DND-41 (cell line): Measurements from ENCODE around the gene GATA3.
A peak's percentile ranks its signal among the peaks of the same experiment; 100 is the strongest.

Experiments used
- ATAC-seq: fragments of 200-7000 bp; cut with Tn5 transposase; 3 replicates; pipeline ENCODE4 v1.9.1; 2021; ENCODE audit warnings: low read depth; ENCODE audit not compliant: insufficient read depth
- DNase-seq: peaks from one replicate; pipeline ENCODE4 v3.0.0-alpha.2; 2020
- H2AFZ ChIP-seq: 2 replicates; pipeline ENCODE4 v1.6.0; 2012; ENCODE audit warnings: low read depth, low read length
- H3K27ac ChIP-seq: 2 replicates; pipeline ENCODE4 v1.5.1; 2012; ENCODE audit warnings: low read length, inconsistent platforms
- H3K27me3 ChIP-seq: fragments of 200-600 bp; sonication (generic); 2 replicates; pipeline ENCODE4 v1.6.0; 2012; ENCODE audit warnings: low read length, mild to moderate bottlenecking, inconsistent platforms; ENCODE audit not compliant: insufficient read depth, poor library complexity
- H3K36me3 ChIP-seq: 2 replicates; pipeline ENCODE4 v1.5.1; 2012; ENCODE audit warnings: low read length, inconsistent platforms; ENCODE audit not compliant: insufficient read depth
- H3K4me1 ChIP-seq: 2 replicates; pipeline ENCODE4 v1.5.1; 2012; ENCODE audit warnings: mild to moderate bottlenecking, low read length; ENCODE audit not compliant: insufficient read depth
- H3K4me2 ChIP-seq: 2 replicates; pipeline ENCODE4 v1.6.0; 2012; ENCODE audit warnings: mild to moderate bottlenecking, moderate library complexity, low read length, inconsistent platforms; ENCODE audit not compliant: insufficient read depth
- H3K4me3 ChIP-seq, 2 experiments: fragments of 200-600 bp in 1 of 2; shearing (Covaris generic) in 1 of 2; 2 replicates each; pipeline ENCODE4 v1.5.1; 2012 to 2016; ENCODE audit warnings: inconsistent platforms in 2 of 2, low read length in 2 of 2, mild to moderate bottlenecking in 2 of 2, low read depth in 1 of 2, moderate library complexity in 1 of 2
- H3K79me2 ChIP-seq: 2 replicates; pipeline ENCODE4 v1.6.0; 2012; ENCODE audit warnings: low read length, inconsistent platforms; ENCODE audit not compliant: insufficient read depth
- H3K9ac ChIP-seq: 2 replicates; pipeline ENCODE4 v1.6.0; 2012; ENCODE audit warnings: low read depth, mild to moderate bottlenecking, inconsistent platforms, low read length, moderate library complexity
- H3K9me3 ChIP-seq: 2 replicates; pipeline ENCODE4 v1.5.1; 2012; ENCODE audit warnings: low read length, moderate library complexity, mild to moderate bottlenecking, inconsistent platforms; ENCODE audit not compliant: insufficient read depth, severe bottlenecking
- H4K20me1 ChIP-seq: 2 replicates; pipeline ENCODE4 v1.6.0; 2012; ENCODE audit warnings: low read length; ENCODE audit not compliant: insufficient read depth
- CTCF ChIP-seq: IDR thresholded peaks from 2 replicates; pipeline ENCODE4 v1.5.1; 2012; ENCODE audit warnings: borderline replicate concordance, low read length, moderate library complexity, mild to moderate bottlenecking; ENCODE audit not compliant: poor library complexity, severe bottlenecking; ENCODE audit errors: extremely low read depth
- EZH2 ChIP-seq: IDR thresholded peaks from 3 replicates; pipeline ENCODE4 v1.6.1; 2012; ENCODE audit warnings: borderline replicate concordance, low read depth, mild to moderate bottlenecking, moderate library complexity, low read length, inconsistent platforms; ENCODE audit not compliant: severe bottlenecking

The GATA3 gene

GRCh38 chr10:8060010-8060703 is 5.7 kb downstream of the GATA3 start:
- H3K27ac ChIP-seq = peak overlapping the region; percentile 95
- DNase-seq = peak; percentile 91
- peak overlapping the region; percentile 70 for H3K4me2 ChIP-seq
- H3K9ac ChIP-seq = peak overlapping the region; percentile 94
- H3K27me3 ChIP-seq = no peaks in the 10 kb centered on the region
- peaks cover 94% of the 10 kb centered on the region for H3K36me3 ChIP-seq
- ATAC-seq = peak; percentile 77
- H3K9me3 ChIP-seq = no peaks in the 10 kb centered on the region
- peaks cover 79% of the 10 kb centered on the region for H3K4me1 ChIP-seq
- peaks cover 67% of the 10 kb centered on the region for H4K20me1 ChIP-seq
- H3K4me3 ChIP-seq = peak overlapping the region; percentile 18 to 65; a peak in 3 of 4 replicates
- H2AFZ ChIP-seq = no peak overlapping the region
- TF ChIP-seq CTCF (no peak), EZH2 (no peak)
- H3K79me2 ChIP-seq = peaks cover 100% of the 10 kb centered on the region

DNA sequence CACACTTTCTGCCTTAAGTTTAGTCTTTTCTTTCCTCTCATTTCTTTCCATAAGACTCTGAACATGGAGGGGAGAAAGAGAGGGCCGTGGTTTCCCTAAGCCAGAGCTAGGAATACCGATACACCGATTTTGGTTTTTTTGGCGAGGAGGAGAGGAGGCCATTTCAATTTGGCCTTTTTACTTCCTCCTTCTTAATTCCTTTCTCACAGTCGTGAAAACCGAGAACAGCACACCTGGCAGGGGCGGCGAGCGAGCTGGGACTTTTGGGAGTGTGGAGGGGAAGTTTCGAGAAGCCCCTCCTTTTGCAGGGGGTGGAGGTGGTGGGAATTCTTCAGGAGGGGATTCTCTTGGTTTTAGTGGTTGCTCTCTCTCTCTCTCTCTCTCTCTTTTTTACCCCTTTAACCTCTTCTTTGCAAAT is 6.2 kb downstream of the GATA3 start:
- Histone ChIP-seq H3K4me1 (peaks cover 83% of the 10 kb centered on the region), H3K9ac (peak overlapping the region; percentile 94), H3K79me2 (peaks cover 100% of the 10 kb centered on the region)

GRCh38 chr10:8061274-8062211 is 7.1 kb downstream of the GATA3 start:
- peak overlapping the region; percentile 18 to 65; a peak in 3 of 4 replicates for H3K4me3 ChIP-seq
- peak overlapping the region; percentile 95 for H3K27ac ChIP-seq
- peaks cover 94% of the 10 kb centered on the region for H3K36me3 ChIP-seq
- H3K27me3 ChIP-seq = no peaks in the 10 kb centered on the region
- H4K20me1 ChIP-seq = peaks cover 69% of the 10 kb centered on the region
- peak overlapping the region; percentile 70 for H3K4me2 ChIP-seq
- H3K4me1 ChIP-seq = peaks cover 89% of the 10 kb centered on the region
- ATAC-seq (peak; percentile 55), DNase-seq (peak; percentile 82)
- peaks cover 99% of the 10 kb centered on the region for H3K79me2 ChIP-seq
- TF ChIP-seq CTCF = no peak
- no peak for TF ChIP-seq EZH2
- H3K9me3 ChIP-seq = no peaks in the 10 kb centered on the region
- peak overlapping the region; percentile 32; the same call in 1 of the 2 replicates for H2AFZ ChIP-seq
- H3K9ac ChIP-seq = peak overlapping the region; percentile 94

More for the DNA sequence above, 6.2 kb downstream of the GATA3 start:
- Histone ChIP-seq H4K20me1 (peaks cover 67% of the 10 kb centered on the region), H3K36me3 (peaks cover 94% of the 10 kb centered on the region), H3K9me3 (no peaks in the 10 kb centered on the region), H3K27ac (peak overlapping the region; percentile 95), H3K27me3 (no peaks in the 10 kb centered on the region), H3K4me2 (peak overlapping the region; percentile 70), H2AFZ (no peak overlapping the region), H3K4me3 (peak overlapping the region; percentile 18 to 65; a peak in 3 of 4 replicates)
- ATAC-seq (no peak), DNase-seq (peak; percentile 61)
- TF ChIP-seq CTCF (no peak), EZH2 (no peak)
